Astrocyte of the cerebellum (primary cell): ENCODE measurements around the gene UFM1.

Experiments used
- DNase-seq: peaks from one replicate; pipeline ENCODE4 v3.0.0-alpha.2; 2011; ENCODE audit warnings: low read depth
- H3K4me3 ChIP-seq: 2 replicates; pipeline ENCODE4 v1.5.1; 2011; ENCODE audit warnings: mild to moderate bottlenecking, low read depth, low read length, moderate library complexity
- CTCF ChIP-seq: IDR thresholded peaks from 2 replicates; pipeline ENCODE4 v1.5.1; 2012; ENCODE audit warnings: low read length, low read depth, moderate library complexity, mild to moderate bottlenecking; ENCODE audit errors: missing control alignments
- in situ Hi-C: cut with HindIII; loops from 2 replicates; pipeline ENCODE4 v1.10.0; 2017; ENCODE audit warnings: low sequenced_read_pairs

UFM1 gene

GRCh38 chr13:38405216-38405615 is 55.6 kb downstream of the UFM1 start:
- no peak for DNase-seq
- in situ Hi-C loops: no loop called here

GRCh38 chr13:38409771-38410170 is 60.1 kb downstream of the UFM1 start:
- DNase-seq: no peak
- no peak for TF ChIP-seq CTCF
- H3K4me3 ChIP-seq: no peak overlapping the region
- in situ Hi-C loops: no loop called here

More at GRCh38 chr13:38405216-38405615, 55.6 kb downstream of the UFM1 start:
- TF ChIP-seq CTCF: no peak
- no peak overlapping the region for H3K4me3 ChIP-seq

GRCh38 chr13:38412266-38412665 is 62.6 kb downstream of the UFM1 start:
- no peak for TF ChIP-seq CTCF
- DNase-seq: peak; percentile 28
- no peak overlapping the region for H3K4me3 ChIP-seq
- in situ Hi-C loops: no loop called here
